ENCODE data around the gene PCDHB16. TPM values are rescaled to one million over a fixed set of nuclear protein-coding genes. Genes with fewer than 3 reads are reported as not detected.
"Not testable (repeated sequence)": the region's sequence is repeated elsewhere in the genome, so short reads cannot be mapped to it uniquely, and the experiment has no call there.

Gene PCDHB16
- total RNA-seq, 1 experiment from 2014 or later: 0.03 TPM

DNA sequence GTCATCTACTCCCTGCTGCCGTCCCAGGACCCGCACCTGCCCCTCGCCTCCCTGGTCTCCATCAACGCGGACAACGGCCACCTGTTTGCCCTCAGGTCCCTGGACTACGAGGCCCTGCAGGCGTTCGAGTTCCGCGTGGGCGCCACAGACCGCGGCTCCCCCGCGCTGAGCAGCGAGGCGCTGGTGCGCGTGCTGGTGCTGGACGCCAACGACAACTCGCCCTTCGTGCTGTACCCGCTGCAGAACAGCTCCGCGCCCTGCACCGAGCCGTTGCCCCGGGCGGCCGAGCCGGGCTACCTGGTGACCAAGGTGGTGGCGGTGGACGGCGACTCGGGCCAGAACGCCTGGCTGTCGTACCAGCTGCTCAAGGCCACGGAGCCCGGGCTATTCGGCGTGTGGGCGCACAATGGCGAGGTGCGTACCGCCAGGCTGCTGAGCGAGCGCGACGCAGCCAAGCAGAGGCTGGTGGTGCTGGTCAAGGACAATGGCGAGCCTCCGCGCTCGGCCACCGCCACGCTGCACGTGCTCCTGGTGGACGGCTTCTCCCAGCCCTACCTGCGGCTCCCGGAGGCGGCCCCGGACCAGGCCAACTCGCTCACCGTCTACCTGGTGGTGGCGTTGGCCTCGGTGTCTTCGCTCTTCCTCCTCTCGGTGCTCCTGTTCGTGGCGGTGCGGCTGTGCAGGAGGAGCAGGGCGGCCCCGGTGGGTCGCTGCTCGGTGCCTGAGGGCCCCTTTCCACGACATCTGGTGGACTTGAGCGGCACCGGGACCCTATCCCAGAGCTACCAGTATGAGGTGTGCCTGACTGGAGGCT is 7.7 kb upstream of the PCDHB16 start:
- H3K36me3 ChIP-seq (replicated peaks; ENCODE audit: control insufficient read depth, insufficient read depth, low read length); DNase-seq; H3K27me3 ChIP-seq (ENCODE audit: control insufficient read depth, insufficient read depth, low read length); H3K4me3 ChIP-seq (ENCODE audit: insufficient read depth, low read depth, low read length): not testable (repeated sequence)

DNA sequence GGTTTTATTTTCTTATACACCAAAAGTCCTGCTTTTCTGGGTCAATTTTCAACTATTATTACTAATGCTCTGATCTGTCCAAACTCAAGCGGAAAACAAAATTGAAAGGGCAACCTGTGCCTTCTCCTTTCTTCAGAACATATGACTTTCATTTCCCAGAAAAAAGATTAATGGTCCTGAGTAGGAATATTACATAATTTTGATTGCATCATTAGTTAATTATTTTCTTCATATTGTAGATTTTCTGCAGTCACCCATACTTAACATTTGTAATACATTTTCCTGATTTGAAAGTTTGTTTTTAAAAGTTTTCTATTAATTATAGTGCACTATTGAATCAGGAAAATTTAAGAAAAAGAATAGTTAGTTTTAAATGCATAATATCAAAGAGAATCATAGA is 6.3 kb upstream of the PCDHB16 start:
- Histone ChIP-seq H3K36me3 (replicated peaks; ENCODE audit: control insufficient read depth, insufficient read depth, low read length) (no peaks in the 10 kb centered on the region), H3K27me3 (ENCODE audit: control insufficient read depth, insufficient read depth, low read length) (no peaks in the 10 kb centered on the region), H3K4me3 (ENCODE audit: insufficient read depth, low read depth, low read length) (no peak overlapping the region)
- no peak for DNase-seq

- not testable (repeated sequence) for H3K36me3 ChIP-seq (replicated peaks; ENCODE audit: control insufficient read depth, insufficient read depth, low read length); H3K4me3 ChIP-seq (ENCODE audit: insufficient read depth, low read depth, low read length); H3K27me3 ChIP-seq (ENCODE audit: control insufficient read depth, insufficient read depth, low read length)
- peak; percentile 51 for DNase-seq
Observed at GRCh38 chr5:141177577-141178191, 4.5 kb upstream of the PCDHB16 start, which contains the start of gene PCDHB8. TSS of gene PCDHB8 (plus strand) at chr5:141177790. CDS start at chr5:141178035, 245 bp downstream.

GRCh38 chr5:141179371-141179770 is 2.8 kb upstream of the PCDHB16 start:
- DNase-seq; H3K27me3 ChIP-seq (ENCODE audit: control insufficient read depth, insufficient read depth, low read length); H3K4me3 ChIP-seq (ENCODE audit: insufficient read depth, low read depth, low read length); H3K36me3 ChIP-seq (replicated peaks; ENCODE audit: control insufficient read depth, insufficient read depth, low read length): not testable (repeated sequence)

DNA sequence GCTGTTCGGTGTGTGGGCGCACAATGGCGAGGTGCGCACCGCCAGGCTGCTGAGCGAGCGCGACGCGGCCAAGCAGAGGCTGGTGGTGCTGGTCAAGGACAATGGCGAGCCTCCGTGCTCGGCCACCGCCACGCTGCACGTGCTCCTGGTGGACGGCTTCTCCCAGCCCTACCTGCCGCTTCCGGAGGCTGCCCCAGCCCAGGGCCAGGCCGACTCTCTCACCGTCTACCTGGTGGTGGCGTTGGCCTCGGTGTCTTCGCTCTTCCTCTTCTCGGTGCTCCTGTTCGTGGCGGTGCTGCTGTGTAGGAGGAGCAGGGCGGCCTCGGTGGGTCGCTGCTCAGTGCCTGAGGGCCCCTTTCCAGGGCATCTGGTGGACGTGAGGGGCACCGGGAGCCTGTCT is 2.3 kb upstream of the PCDHB16 start:
- not testable (repeated sequence) for H3K36me3 ChIP-seq (replicated peaks; ENCODE audit: control insufficient read depth, insufficient read depth, low read length); H3K27me3 ChIP-seq (ENCODE audit: control insufficient read depth, insufficient read depth, low read length); DNase-seq; H3K4me3 ChIP-seq (ENCODE audit: insufficient read depth, low read depth, low read length)

GRCh38 chr5:141180313-141180712 is 1.9 kb upstream of the PCDHB16 start:
- no peaks in the 10 kb centered on the region for H3K36me3 ChIP-seq (replicated peaks; ENCODE audit: control insufficient read depth, insufficient read depth, low read length)
- H3K4me3 ChIP-seq (ENCODE audit: insufficient read depth, low read depth, low read length): no peak overlapping the region
- H3K27me3 ChIP-seq (ENCODE audit: control insufficient read depth, insufficient read depth, low read length): no peaks in the 10 kb centered on the region
- no peak for DNase-seq

DNA sequence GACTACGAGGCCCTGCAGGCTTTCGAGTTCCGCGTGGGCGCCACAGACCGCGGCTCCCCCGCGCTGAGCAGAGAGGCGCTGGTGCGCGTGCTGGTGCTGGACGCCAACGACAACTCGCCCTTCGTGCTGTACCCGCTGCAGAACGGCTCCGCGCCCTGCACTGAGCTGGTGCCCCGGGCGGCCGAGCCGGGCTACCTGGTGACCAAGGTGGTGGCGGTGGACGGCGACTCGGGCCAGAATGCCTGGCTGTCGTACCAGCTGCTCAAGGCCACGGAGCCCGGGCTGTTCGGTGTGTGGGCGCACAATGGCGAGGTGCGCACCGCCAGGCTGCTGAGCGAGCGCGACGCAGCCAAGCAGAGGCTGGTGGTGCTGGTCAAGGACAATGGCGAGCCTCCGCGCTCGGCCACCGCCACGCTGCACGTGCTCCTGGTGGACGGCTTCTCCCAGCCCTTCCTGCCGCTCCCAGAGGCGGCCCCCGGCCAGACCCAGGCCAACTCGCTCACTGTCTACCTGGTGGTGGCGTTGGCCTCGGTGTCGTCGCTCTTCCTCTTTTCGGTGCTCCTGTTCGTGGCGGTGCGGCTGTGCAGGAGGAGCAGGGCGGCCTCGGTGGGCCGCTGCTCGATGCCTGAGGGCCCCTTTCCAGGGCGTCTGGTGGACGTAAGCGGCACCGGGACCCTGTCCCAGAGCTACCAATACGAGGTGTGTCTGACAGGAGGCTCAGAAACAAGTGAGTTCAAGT is 2.1 kb downstream of the PCDHB16 start:
- H3K36me3 ChIP-seq (replicated peaks; ENCODE audit: control insufficient read depth, insufficient read depth, low read length); DNase-seq; H3K27me3 ChIP-seq (ENCODE audit: control insufficient read depth, insufficient read depth, low read length); H3K4me3 ChIP-seq (ENCODE audit: insufficient read depth, low read depth, low read length): not testable (repeated sequence)

DNA sequence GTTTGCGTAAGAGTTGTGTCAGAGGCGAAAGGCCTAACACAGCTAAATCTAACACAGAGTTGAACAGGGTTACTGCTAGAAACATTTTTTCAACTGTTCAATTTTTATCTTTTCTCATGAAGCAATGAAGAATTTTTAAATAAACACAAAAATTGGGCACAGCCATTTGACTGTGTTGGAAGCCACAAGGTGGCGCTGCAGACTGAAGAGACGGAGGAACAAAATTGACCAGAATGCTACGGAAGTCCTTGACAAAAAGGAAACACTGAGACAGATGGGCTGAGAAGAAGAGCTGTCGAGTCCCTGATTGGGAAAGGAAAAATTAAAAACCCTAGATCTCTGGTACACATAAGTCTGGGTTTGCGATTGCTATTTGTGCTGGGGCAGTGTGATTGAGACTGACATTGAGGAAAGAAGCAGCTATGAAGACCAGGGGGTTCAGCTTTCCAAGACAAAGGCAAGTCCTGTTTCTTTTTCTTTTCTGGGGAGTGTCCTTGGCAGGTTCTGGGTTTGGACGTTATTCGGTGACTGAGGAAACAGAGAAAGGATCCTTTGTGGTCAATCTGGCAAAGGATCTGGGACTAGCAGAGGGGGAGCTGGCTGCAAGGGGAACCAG is 4.8 kb downstream of the PCDHB16 start, which contains the start of gene PCDHB9:
Gene PCDHB9, plus strand, starts transcription at position 265 of the 616 bp plus-strand sequence. Its CDS starts 158 bp downstream, at position 423.
- Histone ChIP-seq H3K36me3 (replicated peaks; ENCODE audit: control insufficient read depth, insufficient read depth, low read length) (no peaks in the 10 kb centered on the region), H3K4me3 (ENCODE audit: insufficient read depth, low read depth, low read length) (no peak within 1 kb of the TSS), H3K27me3 (ENCODE audit: control insufficient read depth, insufficient read depth, low read length) (no peaks in the 10 kb centered on the region)
- DNase-seq: peak; percentile 79

GRCh38 chr5:141188682-141189081 is 6.5 kb downstream of the PCDHB16 start:
- H3K36me3 ChIP-seq (replicated peaks; ENCODE audit: control insufficient read depth, insufficient read depth, low read length); H3K27me3 ChIP-seq (ENCODE audit: control insufficient read depth, insufficient read depth, low read length); H3K4me3 ChIP-seq (ENCODE audit: insufficient read depth, low read depth, low read length); DNase-seq: not testable (repeated sequence)

DNA sequence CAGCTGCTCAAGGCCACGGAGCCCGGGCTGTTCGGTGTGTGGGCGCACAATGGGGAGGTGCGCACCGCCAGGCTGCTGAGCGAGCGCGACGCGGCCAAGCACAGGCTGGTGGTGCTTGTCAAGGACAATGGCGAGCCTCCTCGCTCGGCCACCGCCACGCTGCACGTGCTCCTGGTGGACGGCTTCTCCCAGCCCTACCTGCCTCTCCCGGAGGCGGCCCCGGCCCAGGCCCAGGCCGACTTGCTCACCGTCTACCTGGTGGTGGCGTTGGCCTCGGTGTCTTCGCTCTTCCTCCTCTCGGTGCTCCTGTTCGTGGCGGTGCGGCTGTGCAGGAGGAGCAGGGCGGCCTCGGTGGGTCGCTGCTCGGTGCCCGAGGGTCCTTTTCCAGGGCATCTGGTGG is 6.9 kb downstream of the PCDHB16 start:
- H3K4me3 ChIP-seq (ENCODE audit: insufficient read depth, low read depth, low read length); H3K36me3 ChIP-seq (replicated peaks; ENCODE audit: control insufficient read depth, insufficient read depth, low read length); H3K27me3 ChIP-seq (ENCODE audit: control insufficient read depth, insufficient read depth, low read length); DNase-seq: not testable (repeated sequence)

DNA sequence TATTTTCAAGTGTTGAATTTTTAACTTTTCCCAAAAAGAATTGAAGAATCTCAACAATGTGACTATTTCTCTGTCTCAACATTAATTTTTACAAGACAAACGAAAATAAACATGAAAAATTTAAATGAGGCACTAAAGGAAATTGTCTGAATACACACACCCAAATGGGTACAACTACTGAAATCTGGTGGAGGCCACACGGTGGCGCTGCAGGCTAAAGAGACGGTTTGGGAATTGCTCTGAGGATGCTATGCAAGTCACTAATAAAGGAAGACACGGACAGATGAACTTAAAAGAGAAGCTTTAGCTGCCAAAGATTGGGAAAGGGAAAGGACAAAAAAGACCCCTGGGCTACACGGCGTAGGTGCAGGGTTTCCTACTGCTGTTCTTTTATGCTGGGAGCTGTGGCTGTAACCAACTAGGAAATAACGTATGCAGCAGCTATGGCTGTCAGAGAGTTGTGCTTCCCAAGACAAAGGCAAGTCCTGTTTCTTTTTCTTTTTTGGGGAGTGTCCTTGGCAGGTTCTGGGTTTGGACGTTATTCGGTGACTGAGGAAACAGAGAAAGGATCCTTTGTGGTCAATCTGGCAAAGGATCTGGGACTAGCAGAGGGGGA is 10.0 kb downstream of the PCDHB16 start, which contains the start of gene PCDHB10:
Gene PCDHB10, plus strand, starts transcription at position 244 of the 616 bp plus-strand sequence. Its CDS starts 200 bp downstream, at position 444.
- peak; percentile 80 for DNase-seq
- Histone ChIP-seq H3K4me3 (ENCODE audit: insufficient read depth, low read depth, low read length) (no peak within 1 kb of the TSS; the same call in 1 of the 2 replicates), H3K36me3 (replicated peaks; ENCODE audit: control insufficient read depth, insufficient read depth, low read length) (no peaks in the 10 kb centered on the region), H3K27me3 (ENCODE audit: control insufficient read depth, insufficient read depth, low read length) (no peaks in the 10 kb centered on the region)

- not testable (repeated sequence) for H3K27me3 ChIP-seq (ENCODE audit: control insufficient read depth, insufficient read depth, low read length); H3K4me3 ChIP-seq (ENCODE audit: insufficient read depth, low read depth, low read length); H3K36me3 ChIP-seq (replicated peaks; ENCODE audit: control insufficient read depth, insufficient read depth, low read length); DNase-seq
Observed at GRCh38 chr5:141194332-141194731, 12.1 kb downstream of the PCDHB16 start.

- DNase-seq: no peak
- H3K4me3 ChIP-seq (ENCODE audit: insufficient read depth, low read depth, low read length): no peak overlapping the region
- no peaks in the 10 kb centered on the region for H3K27me3 ChIP-seq (ENCODE audit: control insufficient read depth, insufficient read depth, low read length)
- no peaks in the 10 kb centered on the region for H3K36me3 ChIP-seq (replicated peaks; ENCODE audit: control insufficient read depth, insufficient read depth, low read length)
Observed at GRCh38 chr5:141196363-141196762, 14.2 kb downstream of the PCDHB16 start.
